ENCODE results near the gene SALL1. TPM values are rescaled to one million over a fixed set of nuclear protein-coding genes. Genes with fewer than 3 reads are reported as not detected.

Gene SALL1
- total and polyA plus RNA-seq, 10 donors, result under 0.01 TPM; not detected in 9

DNA sequence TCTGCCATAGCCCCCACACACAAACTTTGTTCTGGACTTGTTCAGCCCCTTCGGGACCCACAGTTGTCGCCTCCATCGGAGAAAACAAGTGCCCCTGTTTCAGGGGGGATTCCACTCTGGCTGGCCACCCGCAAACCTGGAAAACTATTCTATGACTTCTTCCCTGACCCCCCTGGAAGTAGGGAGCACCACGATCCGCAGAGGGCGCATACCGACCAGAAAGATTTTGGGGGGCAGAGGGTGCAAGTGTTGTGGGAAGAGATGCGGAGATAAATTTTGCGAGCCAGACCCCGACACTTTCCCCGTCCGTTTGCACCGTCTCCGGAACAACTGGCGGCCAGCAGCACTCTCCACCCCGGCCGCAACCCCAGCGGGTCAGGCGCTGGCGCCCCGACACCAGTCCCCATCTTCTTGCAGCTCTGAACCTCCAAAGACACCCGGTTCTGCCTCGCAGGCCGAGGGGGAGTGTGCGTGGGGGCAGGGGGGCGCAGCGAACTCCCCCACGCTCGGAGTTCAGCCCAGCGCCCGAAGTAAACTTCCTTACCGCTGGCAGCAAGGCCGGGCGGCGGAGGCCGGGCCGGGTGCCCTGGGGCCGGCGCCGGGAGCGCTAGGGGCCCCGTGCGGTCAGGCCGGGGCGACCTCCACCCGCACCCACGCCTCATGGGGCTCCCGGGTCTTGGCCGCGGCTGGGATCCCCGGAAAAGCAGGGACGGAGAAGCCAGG, 744 bp downstream of the SALL1 start:
- no peak for DNase-seq
- peaks cover 0 to 29% (median 0%) of the 10 kb centered on the region in 8 donors for H3K9me3 ChIP-seq
- H3K27ac ChIP-seq, result no peak overlapping the region
- no peaks in the 10 kb centered on the region for H3K36me3 ChIP-seq
- peak overlapping the region in 4 of 8 donors; percentile 10 to 56 (median 12) for H3K4me3 ChIP-seq
- peaks cover 0 to 94% (median 76%) of the 10 kb centered on the region in 7 donors for H3K27me3 ChIP-seq (replicated peaks in 1 of 7)
- intact Hi-C loops (cut with DNase I; ENCODE audit: low total_unique reads), result no loop called here
- TF ChIP-seq, protein P1, sequence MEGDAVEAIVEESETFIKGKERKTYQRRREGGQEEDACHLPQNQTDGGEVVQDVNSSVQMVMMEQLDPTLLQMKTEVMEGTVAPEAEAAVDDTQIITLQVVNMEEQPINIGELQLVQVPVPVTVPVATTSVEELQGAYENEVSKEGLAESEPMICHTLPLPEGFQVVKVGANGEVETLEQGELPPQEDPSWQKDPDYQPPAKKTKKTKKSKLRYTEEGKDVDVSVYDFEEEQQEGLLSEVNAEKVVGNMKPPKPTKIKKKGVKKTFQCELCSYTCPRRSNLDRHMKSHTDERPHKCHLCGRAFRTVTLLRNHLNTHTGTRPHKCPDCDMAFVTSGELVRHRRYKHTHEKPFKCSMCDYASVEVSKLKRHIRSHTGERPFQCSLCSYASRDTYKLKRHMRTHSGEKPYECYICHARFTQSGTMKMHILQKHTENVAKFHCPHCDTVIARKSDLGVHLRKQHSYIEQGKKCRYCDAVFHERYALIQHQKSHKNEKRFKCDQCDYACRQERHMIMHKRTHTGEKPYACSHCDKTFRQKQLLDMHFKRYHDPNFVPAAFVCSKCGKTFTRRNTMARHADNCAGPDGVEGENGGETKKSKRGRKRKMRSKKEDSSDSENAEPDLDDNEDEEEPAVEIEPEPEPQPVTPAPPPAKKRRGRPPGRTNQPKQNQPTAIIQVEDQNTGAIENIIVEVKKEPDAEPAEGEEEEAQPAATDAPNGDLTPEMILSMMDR (IDR thresholded peaks at IDR 0.05 in 8 of 11, conservative IDR thresholded peaks at IDR 0.05 in 3 of 11), result no peak
- no peak for TF ChIP-seq POLR2A (IDR thresholded peaks at IDR 0.05)
- TF ChIP-seq POLR2AphosphoS5 (IDR thresholded peaks at IDR 0.05), result no peak
- whole genome bisulfite sequencing, 5 donors, result 2 to 6% (median 4%) methylated on average over 25 to 53 of the region's 53 CpGs
- peaks cover 0 to 52% (median 27%) of the 10 kb centered on the region in 6 donors for H3K4me1 ChIP-seq

DNA sequence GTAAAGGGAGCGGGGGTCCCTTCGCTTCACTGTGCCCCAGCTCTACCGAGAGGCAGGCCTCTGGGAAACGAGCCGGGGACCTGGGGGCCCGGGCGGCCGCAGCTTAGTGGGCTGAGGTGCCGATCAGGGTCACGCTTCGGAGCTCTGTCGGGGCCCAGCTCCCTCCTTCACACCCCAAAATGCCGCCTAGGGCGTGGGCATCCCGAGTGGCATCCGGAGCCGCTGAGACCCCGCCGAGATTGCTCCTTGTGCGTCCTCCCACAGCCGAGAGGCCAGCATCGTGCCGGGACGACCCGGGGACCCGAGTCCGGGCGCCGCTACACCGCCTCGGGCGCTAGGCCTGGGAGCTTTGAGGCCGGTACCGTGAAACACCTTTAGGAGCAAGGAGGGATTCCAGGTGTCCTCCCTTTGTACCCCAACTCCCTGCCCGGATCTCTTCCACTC, 1.3 kb downstream of the SALL1 start:
- DNase-seq, result no peak

DNA sequence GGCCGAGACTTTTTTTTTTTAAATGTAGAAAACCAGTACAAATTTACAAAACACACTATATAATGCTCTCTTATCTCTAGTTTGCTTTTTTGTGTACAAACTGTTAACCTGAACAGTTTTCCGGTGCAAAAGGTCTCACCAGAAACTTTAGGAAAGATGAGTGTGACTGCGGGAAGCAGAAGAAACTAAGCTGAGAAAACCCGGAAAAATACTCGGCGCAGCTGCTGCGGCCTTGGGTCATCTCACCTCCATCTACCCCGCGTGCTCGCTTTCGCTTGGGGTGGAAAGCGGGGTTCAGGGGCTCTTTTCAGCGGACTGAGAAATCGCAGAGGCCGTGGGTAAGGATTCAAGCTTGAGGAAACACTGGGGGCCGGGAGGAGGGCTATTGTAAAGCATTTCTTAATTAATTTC, 1.8 kb downstream of the SALL1 start:
- TF ChIP-seq POLR2AphosphoS5 (IDR thresholded peaks at IDR 0.05) (no peak), POLR2A (IDR thresholded peaks at IDR 0.05) (no peak)
- TF ChIP-seq, protein P1 (IDR thresholded peaks at IDR 0.05 in 8 of 11, conservative IDR thresholded peaks at IDR 0.05 in 3 of 11), result no peak
- DNase-seq, result no peak
- peaks cover 0 to 19% (median 0%) of the 10 kb centered on the region in 8 donors for H3K9me3 ChIP-seq
- no peak overlapping the region for H3K27ac ChIP-seq
- intact Hi-C loops (cut with DNase I; ENCODE audit: low total_unique reads), result no loop called here
- H3K27me3 ChIP-seq (replicated peaks in 1 of 7), result peaks cover 0 to 83% (median 66%) of the 10 kb centered on the region in 7 donors
- WGBS, 5 donors, result 11 to 18% (median 17%) methylated on average over 16 of the region's 16 CpGs
- no peak overlapping the region for H3K4me3 ChIP-seq
- H3K36me3 ChIP-seq, result no peaks in the 10 kb centered on the region
- peaks cover 0 to 41% (median 21%) of the 10 kb centered on the region in 6 donors for H3K4me1 ChIP-seq

More for the DNA sequence above, 1.3 kb downstream of the SALL1 start:
- H3K4me1 ChIP-seq, result peaks cover 0 to 46% (median 23%) of the 10 kb centered on the region in 6 donors
- H3K4me3 ChIP-seq, result no peak overlapping the region
- no peaks in the 10 kb centered on the region for H3K36me3 ChIP-seq
- H3K27me3 ChIP-seq (replicated peaks in 1 of 7), result peaks cover 0 to 88% (median 71%) of the 10 kb centered on the region in 7 donors
- 2 to 10% (median 5%) methylated on average over 26 to 35 of the region's 35 CpGs for WGBS, 5 donors
- H3K27ac ChIP-seq, result no peak overlapping the region
- H3K9me3 ChIP-seq, result peaks cover 0 to 24% (median 0%) of the 10 kb centered on the region in 8 donors
- intact Hi-C loops (cut with DNase I; ENCODE audit: low total_unique reads), result no loop called here
- TF ChIP-seq POLR2AphosphoS5 (IDR thresholded peaks at IDR 0.05), result no peak
- TF ChIP-seq POLR2A (IDR thresholded peaks at IDR 0.05), result no peak
- TF ChIP-seq, protein P1 (IDR thresholded peaks at IDR 0.05 in 8 of 11, conservative IDR thresholded peaks at IDR 0.05 in 3 of 11), result no peak

DNA sequence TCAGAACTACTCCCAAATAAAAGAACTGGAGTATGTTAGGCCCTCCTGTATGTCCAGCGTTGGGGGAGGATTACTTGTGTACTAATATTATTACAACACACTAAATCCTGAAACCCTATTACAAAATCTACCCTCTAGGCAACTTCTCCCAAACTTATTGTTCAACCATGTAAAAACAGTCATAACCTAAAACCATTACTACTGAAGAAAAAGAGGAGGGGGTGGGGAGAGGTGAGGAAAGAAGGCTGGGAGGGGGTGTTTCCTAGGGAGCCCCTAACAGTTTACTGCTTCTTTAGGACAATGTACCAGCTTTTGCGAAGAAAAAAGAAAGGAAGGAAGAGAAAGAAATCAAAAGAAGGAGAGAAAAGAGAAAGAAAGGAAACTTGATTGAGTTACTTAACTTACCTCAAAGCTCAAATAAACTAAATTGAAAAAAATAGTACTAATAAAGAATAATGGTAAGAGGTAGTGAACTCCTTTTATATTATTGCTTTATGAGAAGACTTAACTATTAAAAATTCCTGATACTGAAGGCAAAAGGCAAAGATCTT, 2.3 kb downstream of the SALL1 start:
- no peak overlapping the region for H3K4me3 ChIP-seq
- no peak overlapping the region for H3K27ac ChIP-seq
- H3K4me1 ChIP-seq, result peaks cover 0 to 39% (median 21%) of the 10 kb centered on the region in 6 donors
- TF ChIP-seq, protein P1 (IDR thresholded peaks at IDR 0.05 in 8 of 11, conservative IDR thresholded peaks at IDR 0.05 in 3 of 11), result no peak
- TF ChIP-seq POLR2A (IDR thresholded peaks at IDR 0.05) (no peak), POLR2AphosphoS5 (IDR thresholded peaks at IDR 0.05) (no peak)
- H3K36me3 ChIP-seq, result no peaks in the 10 kb centered on the region
- 32 to 59% (median 44%) methylated on average over 2 of the region's 2 CpGs for WGBS, 5 donors
- intact Hi-C loops (cut with DNase I; ENCODE audit: low total_unique reads), result no loop called here
- H3K9me3 ChIP-seq, result peaks cover 0 to 16% (median 0%) of the 10 kb centered on the region in 8 donors
- peaks cover 0 to 78% (median 61%) of the 10 kb centered on the region in 7 donors for H3K27me3 ChIP-seq (replicated peaks in 1 of 7)
- no peak for DNase-seq
